Fibroblast of lung (primary cell): Measurements from ENCODE around the gene TIPIN.
"Not testable (repeated sequence)": the region's sequence is repeated elsewhere in the genome, so short reads cannot be mapped to it uniquely, and the experiment has no call there.

Experiments used
- CTCF ChIP-seq, 2 donors: IDR thresholded peaks in 1 of 2; conservative IDR thresholded peaks in 1 of 2; 1 replicate in 1 of 2; 2 replicates in 1 of 2; pipeline ENCODE4 v1.5.1; 2011 to 2012; ENCODE audit warnings: low read length in 2 of 2, control low read depth in 1 of 2, inconsistent platforms in 1 of 2, low read depth in 1 of 2, mild to moderate bottlenecking in 1 of 2
- EZH2 ChIP-seq: IDR thresholded peaks from 2 replicates; pipeline ENCODE4 v1.5.1; 2012; ENCODE audit warnings: low read length, control low read depth, mild to moderate bottlenecking; ENCODE audit errors: missing control alignments

- TF ChIP-seq EZH2; CTCF (conservative IDR thresholded peaks at IDR 0.05 in 1 of 2, IDR thresholded peaks at IDR 0.05 in 1 of 2; ENCODE audit: low read depth in 1 of 2, low read length in 2 of 2): not testable (repeated sequence)
Observed at GRCh38 chr15:66381376-66381775, 24.9 kb upstream of the TIPIN start.
